AG04450 (cell line): ENCODE results near the gene CFAP410. TPM values are rescaled to one million over a fixed set of nuclear protein-coding genes. Genes with fewer than 3 reads are reported as not detected.
"Not testable (repeated sequence)": the region's sequence is repeated elsewhere in the genome, so short reads cannot be mapped to it uniquely, and the experiment has no call there.

Source experiments
- CTCF ChIA-PET: fragments of 300-600, 350-600 bp; formaldehyde crosslinking; extraction: SDS; loops from one replicate; lab custom pipeline; 2022; ENCODE audit warnings: antibody characterized with exemption, inconsistent platforms; lab: Charles Lee
- POLR2A ChIA-PET: fragments of 350-600 bp; formaldehyde crosslinking; extraction: SDS; loops from one replicate; lab custom pipeline; 2021; ENCODE audit warnings: antibody characterized with exemption, inconsistent platforms; lab: Yijun Ruan, JAX
- DNase-seq: peaks from one replicate; pipeline ENCODE4 v3.0.0-alpha.2; 2011; ENCODE audit warnings: low read depth, low spot score
- H3K27ac ChIP-seq: one replicate; pipeline ENCODE4 v1.5.1; 2012; ENCODE audit warnings: low read depth, low read length, control low read depth
- H3K27me3 ChIP-seq: one replicate; pipeline ENCODE4 v1.6.0; 2012; ENCODE audit warnings: low read length; ENCODE audit not compliant: control insufficient read depth, insufficient read depth
- H3K4me3 ChIP-seq: 2 replicates; pipeline ENCODE4 v1.5.1; 2011; ENCODE audit warnings: mild to moderate bottlenecking, low read depth, low read length, control low read depth
- H3K9me3 ChIP-seq: 2 replicates; pipeline ENCODE4 v1.5.1; 2012; ENCODE audit warnings: low read length; ENCODE audit not compliant: control insufficient read depth, insufficient read depth
- polyA plus RNA-seq: library from polyadenylated mRNA; depleted of rRNA; stranded (reverse); fragments of >200 nt; gene quantifications from 2 replicates; pipeline ENCODE4 v1.2.3, GENCODE V29; 2011
- TF ChIP-seq, protein P1 (sequence below): IDR thresholded peaks from 2 replicates; pipeline ENCODE4 v1.5.1; 2011; ENCODE audit warnings: low read depth, low read length, control low read depth, inconsistent platforms

CFAP410 gene
- polyA plus RNA-seq, 1 experiment, result 3.7 TPM

DNA sequence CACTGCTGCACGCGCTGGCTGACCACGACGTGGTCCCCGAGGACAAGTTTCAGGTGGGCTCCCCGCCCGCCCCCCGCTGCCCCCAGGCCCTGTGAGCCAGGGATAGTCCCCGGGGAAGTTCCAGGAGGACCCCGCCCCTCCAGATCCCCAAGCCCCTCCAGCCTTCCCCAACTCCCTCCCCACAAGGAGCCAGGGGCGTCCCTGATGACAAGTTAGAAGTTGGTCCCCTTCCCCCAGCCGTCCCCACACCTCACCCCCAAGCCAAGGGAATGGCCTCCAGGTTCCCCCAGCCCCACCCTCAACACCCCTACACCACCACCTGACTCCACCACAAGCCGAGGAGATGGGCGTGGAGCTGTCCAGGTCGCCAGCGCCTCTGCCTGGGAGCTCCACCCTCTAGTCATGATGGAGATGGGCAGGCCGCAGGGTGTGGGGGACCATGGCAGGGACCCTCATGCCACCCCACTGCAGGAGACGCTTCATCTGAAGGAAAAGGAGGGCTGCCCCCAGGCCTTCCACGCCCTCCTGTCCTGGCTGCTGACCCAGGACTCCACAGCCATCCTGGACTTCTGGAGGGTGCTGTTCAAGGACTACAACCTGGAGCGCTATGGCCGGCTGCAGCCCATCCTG lies 53.0 kb downstream of the CFAP410 start:
- H3K27me3 ChIP-seq, result peaks cover 32% of the 10 kb centered on the region
- no peak overlapping the region for H3K4me3 ChIP-seq
- POLR2A ChIA-PET, result no interaction called here
- TF ChIP-seq, protein P1, sequence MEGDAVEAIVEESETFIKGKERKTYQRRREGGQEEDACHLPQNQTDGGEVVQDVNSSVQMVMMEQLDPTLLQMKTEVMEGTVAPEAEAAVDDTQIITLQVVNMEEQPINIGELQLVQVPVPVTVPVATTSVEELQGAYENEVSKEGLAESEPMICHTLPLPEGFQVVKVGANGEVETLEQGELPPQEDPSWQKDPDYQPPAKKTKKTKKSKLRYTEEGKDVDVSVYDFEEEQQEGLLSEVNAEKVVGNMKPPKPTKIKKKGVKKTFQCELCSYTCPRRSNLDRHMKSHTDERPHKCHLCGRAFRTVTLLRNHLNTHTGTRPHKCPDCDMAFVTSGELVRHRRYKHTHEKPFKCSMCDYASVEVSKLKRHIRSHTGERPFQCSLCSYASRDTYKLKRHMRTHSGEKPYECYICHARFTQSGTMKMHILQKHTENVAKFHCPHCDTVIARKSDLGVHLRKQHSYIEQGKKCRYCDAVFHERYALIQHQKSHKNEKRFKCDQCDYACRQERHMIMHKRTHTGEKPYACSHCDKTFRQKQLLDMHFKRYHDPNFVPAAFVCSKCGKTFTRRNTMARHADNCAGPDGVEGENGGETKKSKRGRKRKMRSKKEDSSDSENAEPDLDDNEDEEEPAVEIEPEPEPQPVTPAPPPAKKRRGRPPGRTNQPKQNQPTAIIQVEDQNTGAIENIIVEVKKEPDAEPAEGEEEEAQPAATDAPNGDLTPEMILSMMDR, result no peak
- no peaks in the 10 kb centered on the region; the same call in 1 of the 2 replicates for H3K9me3 ChIP-seq
- H3K27ac ChIP-seq, result no peak overlapping the region
- CTCF ChIA-PET, result no interaction called here
- DNase-seq, result no peak

DNA sequence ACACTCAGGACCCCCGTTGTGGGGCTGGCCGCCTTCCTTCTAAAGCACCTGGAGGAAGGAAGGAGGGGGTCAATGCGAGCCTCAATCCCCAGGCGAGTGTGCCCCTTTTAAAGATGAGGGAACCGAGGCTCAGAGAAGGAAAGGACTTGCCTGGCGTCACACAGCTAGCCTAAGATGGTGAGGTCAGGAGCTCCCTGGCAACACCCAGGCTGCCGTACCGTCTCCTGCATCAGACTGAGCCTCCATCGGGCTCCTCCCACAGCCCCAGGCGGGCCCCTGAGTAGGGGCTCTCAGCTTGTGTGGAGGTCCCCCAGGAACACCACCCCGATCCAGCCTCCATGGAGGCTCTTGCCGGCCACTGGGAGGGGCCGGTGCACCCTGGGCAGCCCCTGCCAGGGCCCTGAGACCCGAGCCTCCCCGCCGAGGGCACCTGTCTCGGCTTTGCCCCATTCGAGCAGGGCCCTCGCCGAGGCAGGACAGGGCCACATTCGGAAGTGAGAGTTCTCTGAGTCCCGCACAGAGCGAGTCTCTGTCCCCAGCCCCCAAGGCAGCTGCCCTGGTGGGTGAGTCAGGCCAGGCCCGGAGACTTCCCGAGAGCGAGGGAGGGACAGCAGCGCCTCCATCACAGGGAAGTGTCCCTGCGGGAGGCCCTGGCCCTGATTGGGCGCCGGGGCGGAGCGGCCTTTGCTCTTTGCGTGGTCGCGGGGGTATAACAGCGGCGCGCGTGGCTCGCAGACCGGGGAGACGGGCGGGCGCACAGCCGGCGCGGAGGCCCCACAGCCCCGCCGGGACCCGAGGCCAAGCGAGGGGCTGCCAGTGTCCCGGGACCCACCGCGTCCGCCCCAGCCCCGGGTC lies 53.8 kb downstream of the CFAP410 start, which contains the start of gene AIRE:
TSS of gene AIRE (plus strand) at position 739 of the 855 bp plus-strand sequence. CDS start 131 bp downstream, outside the sequence.
- DNase-seq, result no peak

DNA sequence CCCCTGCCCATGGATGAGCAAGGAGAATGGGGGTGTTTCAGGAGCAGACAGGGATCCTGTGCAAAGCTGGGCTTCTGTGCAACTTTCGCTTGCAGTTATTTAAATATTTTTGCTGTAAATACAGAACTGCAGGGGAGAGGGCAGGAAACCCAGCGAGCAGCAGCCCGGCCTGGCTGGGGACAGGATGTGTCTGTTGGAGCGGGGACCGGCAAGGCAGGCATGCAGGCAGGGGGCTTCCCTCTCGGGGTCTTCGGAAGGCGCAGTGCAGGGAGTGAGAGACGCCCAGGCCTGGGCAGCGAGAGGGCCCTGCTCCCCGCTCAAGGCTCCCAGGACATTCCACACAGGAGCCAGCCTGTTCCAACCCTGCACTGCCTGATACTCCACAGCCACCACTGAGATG lies 55.2 kb downstream of the CFAP410 start:
- POLR2A ChIA-PET, result no interaction called here
- TF ChIP-seq, protein P1, result no peak
- H3K9me3 ChIP-seq, result no peaks in the 10 kb centered on the region; the same call in 1 of the 2 replicates
- H3K27me3 ChIP-seq, result peaks cover 27% of the 10 kb centered on the region
- DNase-seq, result no peak
- no peak overlapping the region for H3K4me3 ChIP-seq
- CTCF ChIA-PET, result no interaction called here
- no peak overlapping the region for H3K27ac ChIP-seq

More for the DNA sequence above, 53.8 kb downstream of the CFAP410 start, which contains the start of gene AIRE:
- Histone ChIP-seq H3K27me3 (peaks cover 28% of the 10 kb centered on the region), H3K4me3 (no peak within 1 kb of the TSS), H3K9me3 (no peaks in the 10 kb centered on the region; the same call in 1 of the 2 replicates), H3K27ac (no peak within 1 kb of the TSS)
- POLR2A ChIA-PET, result no interaction called here
- CTCF ChIA-PET, result no interaction called here
- TF ChIP-seq, protein P1, result no peak

DNA sequence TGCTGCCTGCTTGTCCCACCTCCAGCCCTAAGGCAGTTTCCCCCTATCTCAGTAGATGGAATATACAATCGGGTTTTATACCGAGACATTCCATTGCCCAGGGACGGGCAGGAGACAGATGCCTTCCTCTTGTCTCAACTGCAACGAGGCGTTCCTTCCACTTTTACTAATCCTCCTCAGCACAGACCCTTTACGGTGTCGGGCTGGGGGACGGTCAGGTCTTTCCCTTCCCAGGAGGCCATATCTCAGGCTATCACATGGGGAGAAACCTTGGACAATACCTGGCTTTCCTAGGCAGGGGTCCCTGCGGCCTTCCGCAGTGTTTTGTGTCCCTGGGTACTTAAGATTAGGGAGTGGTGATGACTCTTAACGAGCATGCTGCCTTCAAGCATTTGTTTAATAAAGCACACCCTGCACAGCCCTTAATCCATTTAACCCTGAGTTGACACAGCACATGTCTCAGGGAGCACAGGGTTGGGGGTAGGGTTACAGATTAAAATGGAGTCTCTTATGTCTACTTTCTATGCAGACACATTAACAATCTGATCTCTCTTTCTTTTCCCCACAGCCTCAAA lies 55.9 kb downstream of the CFAP410 start:
- H3K27ac ChIP-seq, CTCF ChIA-PET, DNase-seq, H3K9me3 ChIP-seq, POLR2A ChIA-PET, H3K4me3 ChIP-seq: not testable (repeated sequence)
- H3K27me3 ChIP-seq, result peaks cover 21% of the 10 kb centered on the region

DNA sequence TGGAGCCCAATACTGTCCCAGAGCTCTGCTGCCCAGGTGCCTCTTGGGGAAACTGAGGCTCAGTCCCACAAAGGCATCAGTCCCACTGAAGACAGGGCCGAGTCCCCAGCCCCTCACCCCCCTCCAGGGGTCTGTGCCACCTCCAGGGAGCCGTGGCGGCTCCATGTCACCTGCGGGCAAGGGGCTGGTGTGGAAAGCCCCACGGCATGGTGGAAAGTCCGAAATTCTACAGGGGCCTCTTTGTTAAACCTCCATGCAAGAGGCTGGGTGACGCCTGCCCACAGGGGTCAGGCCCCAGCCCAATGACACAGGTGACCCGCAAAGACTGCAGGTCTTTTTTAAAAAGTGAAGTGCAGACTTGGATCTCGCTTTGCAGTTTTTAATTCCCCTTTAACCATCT lies 56.8 kb downstream of the CFAP410 start:
- DNase-seq, result no peak
- ChIA-PET POLR2A (no interaction called here), CTCF (no interaction called here)
- Histone ChIP-seq H3K27me3 (peaks cover 17% of the 10 kb centered on the region), H3K4me3 (no peak overlapping the region), H3K27ac (no peak overlapping the region), H3K9me3 (no peaks in the 10 kb centered on the region; the same call in 1 of the 2 replicates)
- TF ChIP-seq, protein P1, result no peak
